Retina (tissue), 1 donor: Measurements from ENCODE around the gene BBX.
A peak's percentile ranks its signal among the peaks of the same experiment; 100 is the strongest.

ENCODE experiments used
- DNase-seq: peaks from one replicate; pipeline ENCODE4 v3.0.0-alpha.2; 2016

Gene BBX

GRCh38 chr3:107660306-107660976 lies 137.7 kb downstream of the BBX start:
- peak; percentile 31 for DNase-seq

GRCh38 chr3:107661447-107662123 lies 138.8 kb downstream of the BBX start:
- no peak for DNase-seq

- DNase-seq = no peak
Observed at GRCh38 chr3:107662124-107662507, 139.4 kb downstream of the BBX start.

GRCh38 chr3:107662586-107662985 lies 139.8 kb downstream of the BBX start:
- DNase-seq = no peak

GRCh38 chr3:107663266-107663665 lies 140.5 kb downstream of the BBX start:
- DNase-seq = no peak

- no peak for DNase-seq
Observed at GRCh38 chr3:107664614-107665013, 141.9 kb downstream of the BBX start.

GRCh38 chr3:107665351-107665750 lies 142.6 kb downstream of the BBX start:
- no peak for DNase-seq

GRCh38 chr3:107666853-107667252 lies 144.1 kb downstream of the BBX start:
- no peak for DNase-seq

GRCh38 chr3:107668416-107668815 lies 145.7 kb downstream of the BBX start:
- DNase-seq = no peak

GRCh38 chr3:107668963-107669362 lies 146.2 kb downstream of the BBX start:
- DNase-seq = no peak

- no peak for DNase-seq
Observed at GRCh38 chr3:107669669-107670068, 146.9 kb downstream of the BBX start.

GRCh38 chr3:107670986-107671385 lies 148.2 kb downstream of the BBX start:
- DNase-seq = no peak

GRCh38 chr3:107674371-107674770 lies 151.6 kb downstream of the BBX start:
- DNase-seq = peak; percentile 17

- DNase-seq = no peak
Observed at GRCh38 chr3:107675233-107675900, 152.6 kb downstream of the BBX start.

- DNase-seq = peak; percentile 43
Observed at GRCh38 chr3:107676469-107677309, 153.9 kb downstream of the BBX start.

- DNase-seq = no peak
Observed at GRCh38 chr3:107679921-107680320, 157.2 kb downstream of the BBX start.

- DNase-seq = no peak
Observed at GRCh38 chr3:107680698-107681097, 157.9 kb downstream of the BBX start.

GRCh38 chr3:107681396-107681795 lies 158.6 kb downstream of the BBX start:
- DNase-seq = no peak

- no peak for DNase-seq
Observed at GRCh38 chr3:107682580-107682979, 159.8 kb downstream of the BBX start.

GRCh38 chr3:107683447-107683846 lies 160.7 kb downstream of the BBX start:
- no peak for DNase-seq

- DNase-seq = no peak
Observed at GRCh38 chr3:107684431-107684925, 161.7 kb downstream of the BBX start.

- DNase-seq = no peak
Observed at GRCh38 chr3:107685383-107685782, 162.6 kb downstream of the BBX start.

- no peak for DNase-seq
Observed at GRCh38 chr3:107687056-107687581, 164.4 kb downstream of the BBX start.
